Activated CD8-positive, alpha-beta memory T cell treated with anti-CD3 and anti-CD28 coated beads, Interleukin-2, amount 50 U/mL, for 24 hours (primary cell): ENCODE measurements around the gene PDZD7.

ENCODE experiments used
- DNase-seq: peaks from one replicate; pipeline ENCODE4 v3.0.0-alpha.2; 2020; ENCODE audit errors: extremely low read depth

Gene PDZD7

DNA sequence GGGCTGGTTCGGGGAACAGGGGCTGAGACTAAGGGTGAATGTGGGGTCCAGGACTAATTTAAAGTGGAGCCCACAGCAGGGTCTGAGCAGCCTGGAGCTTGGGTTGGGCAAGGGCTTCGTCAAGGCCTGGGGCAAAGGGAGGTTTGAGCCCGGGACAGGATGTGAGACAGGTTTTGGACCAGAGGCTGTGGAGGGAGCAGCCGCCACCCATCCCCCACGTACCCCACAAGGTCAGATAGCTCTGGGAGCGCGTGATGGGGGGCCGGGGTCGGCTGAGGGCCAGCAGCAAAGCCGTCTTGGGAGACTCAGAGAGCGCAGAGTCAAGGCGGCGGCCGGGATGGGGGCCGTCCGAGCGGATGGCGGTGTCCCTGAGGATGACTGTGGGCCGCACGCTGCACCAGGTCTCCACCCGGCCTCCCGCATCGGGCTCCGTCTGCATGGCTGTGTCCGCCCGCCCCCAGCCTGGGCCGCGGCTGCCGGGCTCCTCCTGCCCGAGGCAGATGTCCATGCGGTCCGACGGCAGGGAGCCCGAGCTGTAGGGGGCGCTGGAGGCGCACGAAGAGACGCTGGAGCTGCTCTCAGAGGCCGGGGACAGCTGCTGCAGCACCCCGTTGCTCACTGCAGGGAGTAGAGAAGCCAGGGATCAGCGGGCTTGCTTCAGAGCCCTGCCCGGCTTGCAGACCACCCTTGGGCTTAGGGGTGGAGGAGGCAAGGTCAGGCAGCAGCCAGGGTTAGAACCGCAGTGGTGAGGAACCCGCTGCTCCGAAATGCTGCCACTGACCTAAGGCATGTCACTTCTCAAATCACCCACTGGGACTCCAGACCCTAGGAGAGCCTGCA lies 12.1 kb downstream of the PDZD7 start:
- DNase-seq, result no peak

DNA sequence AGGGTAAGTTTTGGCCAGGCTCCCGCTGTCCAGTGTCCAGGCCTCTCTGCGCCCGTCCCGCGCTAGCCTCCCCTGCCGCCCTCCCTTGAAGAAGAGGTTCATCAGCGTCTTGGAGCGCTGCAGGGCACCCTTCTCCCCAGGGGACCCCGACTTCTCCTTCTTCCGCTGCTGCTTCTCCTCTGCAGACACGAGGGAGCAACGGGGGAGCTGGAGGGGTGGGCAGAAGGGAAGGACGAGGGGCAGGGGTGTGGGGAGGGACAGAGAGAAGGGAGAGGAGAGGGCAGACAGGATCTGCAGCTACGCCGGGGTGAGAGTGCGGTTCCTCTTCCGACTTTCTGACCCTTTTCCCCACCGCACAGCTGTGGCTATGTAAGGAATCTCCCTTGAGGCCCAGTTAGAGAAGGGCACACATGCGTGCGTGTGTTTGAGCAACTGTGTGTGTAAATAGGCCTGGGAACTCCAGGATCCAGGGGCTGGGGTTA lies 12.8 kb downstream of the PDZD7 start:
- DNase-seq, result no peak

DNA sequence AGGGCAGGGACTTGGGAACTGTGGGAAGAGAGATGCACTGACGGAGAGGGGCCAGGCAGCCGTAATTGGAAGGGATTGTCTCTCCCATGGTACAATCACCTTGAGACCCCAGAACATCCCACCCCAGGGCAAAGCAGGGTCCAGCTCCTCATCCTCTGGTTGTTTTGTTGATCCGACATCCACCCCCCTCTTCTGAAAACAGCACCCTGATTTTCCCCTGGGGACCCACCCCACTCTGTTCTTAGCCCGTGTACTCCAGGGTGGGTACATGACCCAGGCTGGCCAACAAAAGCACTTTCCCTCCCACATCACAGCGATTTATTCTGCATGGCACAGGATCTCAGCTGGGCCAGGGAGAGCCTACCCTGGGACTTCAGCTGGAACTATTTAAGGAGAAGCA lies 14.1 kb downstream of the PDZD7 start:
- no peak for DNase-seq

DNA sequence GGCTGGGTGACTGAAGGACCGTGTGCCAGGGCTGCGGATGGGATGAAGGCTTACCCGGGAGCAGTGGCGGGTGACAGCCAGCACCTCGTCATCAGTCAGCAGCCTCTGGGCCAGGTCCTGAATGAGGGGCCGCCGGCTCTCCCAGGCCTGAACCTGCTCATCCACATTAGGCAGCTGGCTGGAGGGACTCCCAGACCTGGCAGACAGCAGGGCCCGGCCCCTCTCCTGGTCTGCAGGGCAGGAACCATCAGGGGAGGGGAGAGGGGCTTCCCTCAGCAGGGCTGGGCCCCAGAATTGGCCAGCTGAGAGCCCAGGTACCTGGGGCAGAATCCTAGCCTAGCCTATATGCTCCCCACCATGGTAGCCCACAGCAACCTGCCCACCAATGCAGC lies 15.4 kb downstream of the PDZD7 start:
- DNase-seq, result no peak

DNA sequence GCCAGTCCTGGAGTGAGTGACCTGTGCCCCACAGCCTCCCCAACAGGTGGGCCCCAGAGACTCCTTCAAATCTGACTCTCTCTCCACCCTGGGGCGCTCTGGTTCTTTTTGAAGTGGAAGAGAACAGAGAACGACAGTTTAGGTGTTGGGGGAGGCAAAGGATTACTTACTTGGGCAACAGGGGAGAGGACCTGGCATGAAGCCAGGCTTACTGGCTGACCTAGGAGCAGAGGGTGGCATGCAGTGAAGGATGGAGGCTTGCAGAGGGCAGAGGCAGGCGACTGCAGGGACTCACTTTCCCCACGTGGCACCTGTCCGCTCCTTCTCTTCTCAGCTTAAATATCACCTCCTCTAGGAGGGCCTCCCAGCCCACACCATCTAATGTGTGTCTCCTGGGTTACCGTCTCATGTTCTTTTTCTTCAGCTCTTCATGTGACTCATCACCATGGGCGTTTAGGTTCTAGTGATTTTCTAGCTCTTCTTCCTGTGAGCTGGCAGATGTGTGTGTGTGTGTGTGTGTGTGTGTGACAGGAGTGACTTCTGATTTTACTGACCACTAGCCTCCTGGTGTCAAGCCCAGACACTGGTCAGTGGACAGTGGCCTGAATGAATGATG lies 15.9 kb downstream of the PDZD7 start:
- no peak for DNase-seq

DNA sequence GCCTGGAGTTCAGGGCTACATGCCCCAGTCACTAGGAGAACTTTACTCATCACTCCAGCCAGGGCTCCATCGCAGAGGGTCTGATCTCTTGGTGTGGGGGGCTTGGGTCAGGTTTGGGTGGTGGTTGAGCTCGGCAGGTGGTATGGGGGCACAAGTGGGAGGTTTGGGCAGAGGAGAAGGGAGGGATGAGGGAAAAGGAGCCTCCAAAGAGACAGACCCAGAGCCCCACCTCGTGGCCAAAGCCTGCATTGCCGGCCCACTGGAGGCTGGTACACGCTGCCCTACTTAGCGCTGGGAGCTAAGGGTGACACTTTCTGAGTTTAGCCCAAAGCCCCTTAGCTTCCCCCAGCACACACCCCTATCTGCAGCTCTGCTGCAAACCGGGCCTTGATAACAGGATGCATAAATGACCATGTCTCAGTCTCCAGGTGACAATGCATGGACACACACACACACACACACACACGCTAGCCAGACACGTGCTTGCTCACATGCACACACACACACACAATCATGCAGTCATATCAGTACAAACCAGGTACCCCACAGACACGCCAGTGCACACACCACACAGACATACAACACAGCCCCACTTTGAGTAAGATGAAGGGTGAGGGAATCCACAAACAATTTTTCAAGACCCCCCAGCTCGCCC lies 16.6 kb downstream of the PDZD7 start:
- no peak for DNase-seq

DNA sequence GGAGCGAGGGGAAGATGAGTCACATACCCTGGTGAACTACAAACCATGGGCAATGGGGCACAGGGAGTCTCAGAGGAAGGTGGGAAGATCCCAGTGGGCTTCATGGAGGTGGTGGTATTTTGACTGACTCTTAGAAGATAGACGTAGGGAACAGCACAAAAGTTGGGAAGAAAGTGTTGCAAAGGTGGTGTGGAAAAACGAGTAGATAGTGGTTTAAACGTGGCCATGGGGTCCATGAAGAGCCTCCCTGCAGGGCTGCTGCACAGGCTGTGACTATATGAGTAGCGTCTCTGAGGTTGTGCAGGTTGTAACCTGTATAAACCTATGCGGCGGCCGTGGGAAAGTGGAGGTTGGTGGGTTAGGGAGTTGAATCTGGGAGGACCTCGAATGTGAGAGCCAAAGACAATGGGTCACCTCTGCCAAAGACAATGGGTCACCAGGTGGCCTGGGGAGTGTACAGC lies 17.5 kb downstream of the PDZD7 start:
- no peak for DNase-seq

DNA sequence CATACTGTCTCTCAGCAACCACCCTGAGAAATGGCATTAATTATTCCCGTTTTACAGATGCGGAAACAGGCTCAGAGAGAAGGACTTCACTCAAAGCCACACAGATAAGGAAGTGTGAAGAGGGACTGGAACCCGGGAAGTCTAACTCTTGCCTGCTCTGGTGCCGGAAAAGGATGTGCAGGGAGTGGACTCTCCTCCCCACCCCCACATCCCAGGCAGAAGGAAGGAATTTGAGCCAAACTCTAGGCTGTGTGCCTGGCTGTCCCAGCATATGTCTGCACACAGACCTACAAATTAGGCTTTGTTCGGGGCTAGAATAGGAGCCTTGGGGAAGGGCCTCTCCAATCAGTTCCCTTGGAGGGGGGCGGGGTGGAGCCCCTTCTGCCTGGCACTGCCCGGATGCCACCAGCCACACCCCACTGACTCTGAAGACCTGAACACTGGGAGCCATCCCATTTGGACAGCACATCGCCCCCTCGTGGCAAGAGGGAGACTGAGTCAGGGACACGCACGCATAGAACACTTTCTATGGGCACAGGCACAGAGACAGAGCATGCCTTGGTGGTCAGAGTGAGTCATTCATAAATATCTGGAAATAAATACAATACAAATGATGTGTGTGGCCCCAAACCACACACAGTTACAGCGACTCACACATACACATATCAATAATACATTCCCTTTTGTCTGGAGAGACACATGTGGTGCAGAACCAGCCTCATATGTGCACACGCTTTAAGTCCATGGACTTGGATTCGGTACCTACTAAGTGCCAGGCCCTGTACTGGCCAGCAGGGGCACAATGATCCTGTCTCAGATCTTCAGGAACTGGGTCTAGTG lies 18.2 kb downstream of the PDZD7 start:
- no peak for DNase-seq

DNA sequence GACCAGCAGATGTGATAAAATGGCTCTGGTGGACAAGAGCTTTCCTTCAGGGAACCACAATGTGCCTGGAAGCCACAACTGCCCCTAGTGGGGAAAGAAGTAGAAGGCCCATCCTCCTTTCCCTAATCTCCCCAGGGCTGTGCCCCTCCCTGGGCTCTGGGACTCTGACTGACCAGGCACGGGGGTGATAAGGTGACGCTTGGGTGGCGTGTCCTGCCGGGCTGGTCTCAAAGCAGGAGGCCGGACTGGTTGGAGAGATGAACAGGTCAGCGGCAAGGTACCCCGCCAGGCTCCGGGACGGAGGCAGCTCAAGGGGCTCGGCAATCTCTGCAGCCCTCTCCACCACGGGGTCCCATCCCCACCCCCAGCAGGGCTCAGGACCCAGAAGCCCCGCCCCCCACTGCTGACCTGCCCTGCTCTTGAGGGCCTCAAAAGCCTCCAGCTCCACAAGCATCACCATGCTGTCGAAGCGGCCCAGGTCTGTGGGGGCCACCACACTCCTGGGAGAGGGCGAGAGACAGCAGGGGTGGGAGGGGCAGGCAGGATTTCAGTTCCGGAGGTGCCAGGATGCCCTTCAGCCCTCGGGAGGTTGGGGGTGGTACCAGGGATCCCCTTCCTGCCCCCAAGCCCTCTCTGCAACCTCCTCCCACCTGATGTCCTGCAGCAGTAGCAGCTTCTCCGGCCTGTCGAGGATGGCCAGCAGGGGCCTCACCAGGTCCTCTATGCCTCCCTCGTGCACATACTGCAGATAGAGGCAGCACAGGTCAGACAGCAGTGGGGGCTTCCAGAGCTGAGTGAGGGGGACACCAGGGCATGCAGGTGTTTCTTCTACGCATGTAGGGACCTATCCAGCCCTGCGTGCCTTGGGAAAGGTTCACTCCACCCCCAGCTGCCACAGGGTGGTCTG lies 19.2 kb downstream of the PDZD7 start:
- no peak for DNase-seq

DNA sequence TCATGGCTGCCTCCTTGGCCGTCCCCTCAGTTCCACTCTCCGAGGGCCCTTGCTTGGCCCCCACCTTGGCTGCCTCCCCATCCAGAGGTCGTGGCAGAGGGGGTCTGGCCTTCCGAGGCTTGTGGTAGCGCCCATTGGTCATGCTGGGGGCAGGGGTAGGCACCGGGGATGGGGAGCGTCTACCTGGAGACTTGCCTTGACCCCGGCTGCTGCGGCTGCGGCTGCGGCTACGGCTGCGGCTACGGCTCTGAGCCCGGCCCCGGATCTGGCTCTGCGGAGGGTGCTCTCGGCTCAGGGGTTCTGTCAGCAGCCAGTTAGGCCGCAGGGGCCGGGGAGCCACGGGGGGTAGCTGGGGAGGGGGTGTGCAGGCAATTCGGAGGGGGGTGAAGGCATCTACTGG lies 20.6 kb downstream of the PDZD7 start:
- no peak for DNase-seq

DNA sequence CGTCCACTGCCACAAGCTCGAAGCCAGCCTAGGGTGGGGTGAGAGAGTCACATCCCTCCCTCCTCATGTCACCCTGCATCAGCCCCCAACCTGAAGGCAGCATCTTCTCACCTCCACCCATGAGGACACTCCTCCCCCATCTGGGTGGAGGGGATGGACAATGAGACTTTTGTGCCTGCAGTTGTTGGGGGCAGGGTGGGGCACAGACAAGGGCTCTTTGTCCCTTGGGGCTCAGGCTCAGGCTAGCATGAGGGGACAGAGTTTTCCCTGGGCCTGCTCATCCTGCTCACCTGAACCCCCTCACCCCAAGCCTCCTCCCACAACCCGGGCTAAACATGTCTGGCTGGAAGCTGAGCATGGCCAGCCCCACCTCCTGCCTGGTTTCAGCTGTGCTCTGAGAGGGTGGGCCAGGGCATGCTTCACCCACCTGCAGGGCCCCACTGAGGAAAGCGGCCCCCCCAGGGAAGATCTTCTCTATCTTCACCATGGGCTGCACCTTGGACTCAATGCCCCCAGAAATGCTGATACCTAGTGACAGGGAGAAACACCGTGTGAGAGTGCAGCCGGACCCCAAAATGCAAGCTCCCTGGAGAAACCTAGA lies 22.0 kb downstream of the PDZD7 start:
- DNase-seq, result no peak

DNA sequence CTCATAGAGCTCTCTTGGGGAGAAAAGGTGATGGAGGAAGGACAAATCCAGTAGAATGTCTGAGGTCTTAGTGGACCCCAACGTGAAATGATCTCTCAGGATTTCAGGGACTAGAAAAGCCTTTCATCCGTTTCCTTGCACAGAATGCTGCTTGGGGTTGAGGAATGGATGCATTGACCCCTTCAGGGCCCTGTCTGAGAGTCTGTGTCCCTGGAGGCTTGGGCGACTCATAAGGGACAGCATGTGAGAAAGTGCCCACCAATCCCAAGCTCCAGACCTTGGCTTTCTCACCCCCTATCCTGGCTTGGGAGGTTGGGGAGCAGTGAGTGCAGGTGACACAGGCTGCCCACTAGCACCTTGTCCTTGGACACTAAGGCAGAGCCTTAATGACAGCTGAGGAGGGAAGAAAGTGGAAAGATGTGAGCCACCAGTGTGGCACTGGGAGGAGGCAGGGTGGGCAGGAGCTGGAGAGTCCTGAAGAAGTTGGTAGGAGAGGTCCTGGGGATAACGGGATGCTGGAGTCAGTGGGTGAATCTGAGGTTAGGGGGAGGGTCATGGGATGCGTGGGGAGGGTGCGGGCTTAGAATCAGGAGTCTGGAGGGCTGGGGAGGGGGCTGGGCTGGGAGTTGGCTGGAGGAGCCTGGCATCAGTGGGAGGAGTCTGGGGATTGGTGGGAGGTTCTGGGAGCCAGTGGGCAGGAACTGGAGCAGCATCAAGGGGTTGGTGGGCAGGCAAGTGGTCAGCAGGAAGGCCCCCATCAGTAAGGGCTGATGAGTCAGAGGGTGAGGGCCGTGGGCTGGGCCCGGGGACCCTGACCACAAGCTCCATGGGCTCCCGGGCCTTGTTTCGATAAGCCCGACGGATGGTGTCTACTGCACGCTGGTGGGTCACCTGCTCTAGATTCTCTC lies 22.8 kb downstream of the PDZD7 start:
- no peak for DNase-seq

DNA sequence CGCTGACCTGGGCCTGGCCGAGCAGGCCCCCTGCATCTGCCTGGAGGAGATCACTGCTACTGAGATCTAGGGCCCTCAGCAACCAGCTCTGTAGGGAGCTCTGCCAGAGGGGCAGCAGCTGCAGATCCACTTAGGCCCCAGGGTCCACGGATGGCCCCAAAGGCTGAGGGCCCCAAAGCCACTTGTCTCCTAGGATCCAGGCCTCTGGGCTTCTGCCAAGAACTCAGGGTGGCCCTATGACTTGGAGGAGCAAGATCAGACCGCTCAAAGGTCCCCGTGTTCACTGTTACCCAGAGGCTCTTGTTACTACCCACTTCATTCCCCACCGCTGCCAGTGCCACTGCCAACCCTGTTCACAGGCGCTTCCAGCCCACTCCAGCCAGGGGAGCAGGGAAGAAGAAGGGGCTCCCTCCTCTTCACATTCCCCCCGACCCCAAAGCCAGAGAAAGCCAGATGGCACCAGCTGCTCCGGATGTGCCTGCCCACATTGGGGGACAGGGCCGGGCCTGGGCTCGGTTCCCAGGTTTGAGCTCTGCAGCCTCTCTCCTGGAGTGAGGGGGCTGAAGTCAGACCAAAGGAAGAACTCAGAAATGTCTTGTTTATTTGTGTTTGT lies 23.7 kb downstream of the PDZD7 start:
- DNase-seq, result no peak

DNA sequence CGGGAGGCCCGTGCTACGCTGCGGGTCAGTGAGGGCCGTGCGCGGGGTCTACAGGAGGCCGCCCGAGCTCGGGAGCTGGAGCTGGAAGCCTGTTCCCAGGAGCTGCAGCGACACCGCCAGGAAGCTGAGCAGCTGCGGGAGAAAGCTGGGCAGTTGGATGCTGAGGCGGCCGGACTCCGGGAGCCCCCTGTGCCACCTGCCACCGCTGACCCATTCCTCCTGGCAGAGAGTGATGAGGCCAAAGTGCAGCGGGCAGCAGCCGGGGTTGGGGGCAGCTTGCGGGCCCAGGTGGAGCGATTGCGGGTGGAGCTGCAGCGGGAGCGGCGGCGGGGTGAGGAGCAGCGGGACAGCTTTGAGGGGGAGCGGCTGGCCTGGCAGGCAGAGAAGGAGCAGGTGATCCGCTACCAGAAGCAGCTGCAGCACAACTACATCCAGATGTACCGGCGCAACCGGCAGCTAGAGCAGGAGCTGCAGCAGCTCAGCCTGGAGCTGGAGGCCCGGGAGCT lies 24.3 kb downstream of the PDZD7 start:
- no peak for DNase-seq

DNA sequence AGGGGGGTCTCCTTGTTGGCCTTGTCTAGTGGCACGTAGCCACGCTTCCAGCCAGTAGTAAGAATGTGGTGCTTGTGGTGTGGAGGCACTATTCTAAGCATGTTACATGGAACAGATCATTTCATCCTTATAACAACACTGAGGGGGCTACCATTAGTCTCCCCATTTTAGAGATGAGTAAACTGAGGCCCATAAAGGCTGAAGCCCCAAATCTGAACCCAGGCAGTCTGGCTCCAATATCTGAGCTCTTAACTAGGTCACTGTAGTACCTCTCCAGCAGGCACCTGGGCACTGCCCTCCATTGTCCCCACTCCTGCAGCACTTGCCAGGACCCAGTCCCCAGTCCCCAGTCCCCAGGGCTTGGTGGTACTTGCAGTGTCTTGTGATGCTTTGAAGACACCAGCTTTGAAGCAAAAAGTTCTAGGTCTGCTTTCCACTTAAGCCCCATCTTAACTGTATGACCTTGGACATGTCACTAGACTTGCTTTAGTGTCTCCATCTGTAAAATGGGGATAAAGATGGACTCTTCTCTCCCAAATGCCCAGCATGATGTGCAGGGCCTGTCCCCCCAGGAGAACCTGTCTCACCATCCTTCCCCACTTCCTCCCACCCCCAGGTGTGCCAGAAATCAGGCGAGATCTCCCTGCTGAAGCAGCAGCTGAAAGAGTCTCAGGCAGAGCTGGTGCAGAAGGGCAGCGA lies 24.9 kb downstream of the PDZD7 start:
- no peak for DNase-seq

DNA sequence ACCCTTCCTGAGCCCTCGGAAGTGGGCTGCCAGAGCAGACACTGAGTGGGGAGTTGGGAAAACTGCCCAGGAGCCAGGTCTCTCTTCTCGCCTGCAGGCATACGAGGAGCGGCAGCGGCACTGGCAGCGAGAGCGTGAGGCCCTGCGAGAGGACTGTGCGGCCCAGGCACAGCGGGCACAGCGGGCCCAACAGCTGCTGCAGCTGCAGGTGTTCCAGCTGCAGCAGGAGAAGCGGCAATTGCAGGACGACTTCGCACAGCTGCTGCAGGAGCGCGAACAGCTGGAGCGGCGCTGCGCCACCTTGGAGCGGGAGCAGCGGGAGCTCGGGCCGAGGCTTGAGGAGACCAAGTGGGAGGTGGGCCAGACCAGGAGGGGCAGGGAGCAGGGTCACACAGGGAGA lies 25.6 kb downstream of the PDZD7 start:
- no peak for DNase-seq

DNA sequence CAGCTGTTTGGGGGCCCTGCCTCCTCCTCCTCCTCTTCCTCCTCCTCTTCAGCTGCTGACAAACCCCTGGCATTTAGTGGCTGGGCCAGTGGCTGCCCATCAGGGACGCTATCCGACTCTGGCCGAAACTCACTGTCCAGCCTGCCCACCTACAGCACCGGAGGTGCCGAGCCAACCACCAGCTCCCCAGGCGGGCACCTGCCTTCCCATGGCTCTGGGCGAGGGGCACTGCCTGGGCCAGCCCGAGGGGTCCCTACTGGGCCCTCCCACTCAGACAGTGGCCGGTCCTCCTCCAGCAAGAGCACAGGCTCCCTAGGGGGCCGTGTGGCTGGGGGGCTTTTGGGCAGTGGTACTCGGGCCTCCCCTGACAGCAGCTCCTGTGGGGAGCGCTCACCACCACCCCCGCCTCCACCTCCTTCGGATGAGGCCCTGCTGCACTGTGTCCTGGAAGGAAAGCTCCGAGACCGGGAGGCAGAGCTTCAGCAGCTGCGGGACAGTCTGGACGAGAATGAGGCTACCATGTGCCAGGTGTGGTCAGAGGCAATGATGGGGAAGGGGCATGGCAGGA lies 27.2 kb downstream of the PDZD7 start:
- no peak for DNase-seq

DNA sequence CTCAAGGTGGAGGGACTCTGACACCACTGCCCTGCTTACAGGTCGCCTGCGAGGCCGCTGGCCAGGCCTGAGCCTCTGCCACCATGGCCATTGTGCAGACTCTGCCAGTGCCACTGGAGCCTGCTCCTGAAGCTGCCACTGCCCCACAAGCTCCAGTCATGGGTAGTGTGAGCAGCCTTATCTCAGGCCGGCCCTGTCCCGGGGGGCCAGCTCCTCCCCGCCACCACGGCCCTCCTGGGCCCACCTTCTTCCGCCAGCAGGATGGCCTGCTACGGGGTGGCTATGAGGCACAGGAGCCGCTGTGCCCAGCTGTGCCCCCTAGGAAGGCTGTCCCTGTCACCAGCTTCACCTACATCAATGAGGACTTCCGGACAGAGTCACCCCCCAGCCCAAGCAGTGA lies 28.5 kb downstream of the PDZD7 start:
- no peak for DNase-seq
